Measurements from ENCODE around the gene SNX1. TPM values are rescaled to one million over a fixed set of nuclear protein-coding genes. Genes with fewer than 3 reads are reported as not detected.
A peak's percentile ranks its signal among the peaks of the same experiment; 100 is the strongest.

Gene SNX1
- total and polyA plus RNA-seq, 2 donors (not counting 1 experiment from before 2014, with no cell fraction given): 87.9 to 152 TPM

- no peaks in the 10 kb centered on the region for H3K27me3 ChIP-seq (replicated peaks in 1 of 4; ENCODE audit: control extremely low read depth in 1 of 4, control insufficient read depth in 3 of 4, insufficient read depth in 4 of 4, low read length in 3 of 4)
- H3K4me2 ChIP-seq (replicated peaks; ENCODE audit: low read depth, low read length, poor library complexity, severe bottlenecking): peak overlapping the region; percentile 88
- Mint-ChIP-seq H3K27me3 (no peaks in the 10 kb centered on the region), H3K9me3 (ENCODE audit: insufficient read depth) (no peaks in the 10 kb centered on the region), H3K27ac (peak overlapping the region; percentile 96), H3K4me3 (peak overlapping the region; percentile 92), H3K4me1 (peaks cover 43% of the 10 kb centered on the region)
- H3K9me3 ChIP-seq (ENCODE audit: control extremely low read depth in 1 of 3, control insufficient read depth in 2 of 3, insufficient read depth in 1 of 3, low read length in 2 of 3): no peaks in the 10 kb centered on the region
- no peak for ATAC-seq (ENCODE audit: low read depth)
- ChIA-PET POLR2A (interaction anchor here (0.6 to 4.5 kb wide), 7 partner anchors 9 to 1091 kb away, joined by 3 to 55 read pairs (median 6); partner anchors contain the start of genes CIAO2A and SNX22), CTCF (interaction anchor here (0.7 to 4.7 kb wide), 6 partner anchors 11 to 223 kb away, joined by 3 to 45 read pairs (median 6); partner anchors contain the start of gene TRIP4)
- peaks cover 1 to 24% of the 10 kb centered on the region in 2 experiments for H3K36me3 ChIP-seq (replicated peaks in 1 of 2; ENCODE audit: control extremely low read depth in 1 of 2, control insufficient read depth in 1 of 2, extremely low read depth in 1 of 2, insufficient read depth in 2 of 2, low read length in 1 of 2)
- no peak for TF ChIP-seq CTCF (IDR thresholded peaks at IDR 0.05)
- H3K27ac ChIP-seq (ENCODE audit: low read length in 2 of 2): peak overlapping the region; percentile 72 to 84
- intact Hi-C loops (cut with micrococcal nuclease): loop anchor here (5.0 kb wide), 1 partner anchor 1123 kb away; the partner anchor contains the start of gene PARP16
- H4K20me1 ChIP-seq (ENCODE audit: control insufficient read depth, insufficient read depth, low read length, poor library complexity, severe bottlenecking): peaks cover 21% of the 10 kb centered on the region
- H3K9ac ChIP-seq (ENCODE audit: low read length): peak overlapping the region; percentile 75
- H3K4me1 ChIP-seq (ENCODE audit: control insufficient read depth in 2 of 2, insufficient read depth in 2 of 2, low read length in 2 of 2): peaks cover 32 to 45% of the 10 kb centered on the region in 2 donors
- peak overlapping the region in 1 of 5 experiments; percentile 85 for H3K4me3 ChIP-seq (ENCODE audit: control extremely low read depth in 1 of 5, extremely low read depth in 1 of 5, insufficient read depth in 1 of 5, low read depth in 2 of 5, low read length in 4 of 5)
- WGBS (ENCODE audit: insufficient coverage): 10% methylated on average over 3 of the region's 4 CpGs
- H3K79me2 ChIP-seq (ENCODE audit: control insufficient read depth, insufficient read depth, low read length): peaks cover 29% of the 10 kb centered on the region
- H2AFZ ChIP-seq (ENCODE audit: insufficient read depth, low read depth, low read length, poor library complexity, severe bottlenecking): peak overlapping the region; percentile 78
- no peak for DNase-seq
Measured at GRCh38 chr15:64164436-64164835, 68.7 kb downstream of the SNX1 start.

- peaks cover 8% of the 10 kb centered on the region for H4K20me1 ChIP-seq (ENCODE audit: control insufficient read depth, insufficient read depth, low read length, poor library complexity, severe bottlenecking)
- H3K4me1 Mint-ChIP-seq: peaks cover 33% of the 10 kb centered on the region
- CTCF ChIA-PET: interaction anchor here (3.5 kb wide), 1 partner anchor 14 kb away, joined by 9 read pairs; no protein-coding TSS in a partner anchor
- TF ChIP-seq EZH2 (IDR thresholded peaks at IDR 0.05; ENCODE audit: borderline replicate concordance, insufficient read depth, low read depth, low read length, poor library complexity, severe bottlenecking): no peak
- no peak for TF ChIP-seq CTCF (IDR thresholded peaks at IDR 0.05)
- H3K27me3 Mint-ChIP-seq: no peaks in the 10 kb centered on the region
- H3K27ac Mint-ChIP-seq: peak overlapping the region; percentile 57
- no peaks in the 10 kb centered on the region for H3K9me3 ChIP-seq (ENCODE audit: control extremely low read depth in 1 of 3, control insufficient read depth in 2 of 3, insufficient read depth in 1 of 3, low read length in 2 of 3)
- H3K4me3 Mint-ChIP-seq: no peak overlapping the region
- H3K27ac ChIP-seq (ENCODE audit: low read length in 2 of 2): no peak overlapping the region
- 100% methylated on average over 4 of the region's 5 CpGs for WGBS (ENCODE audit: insufficient coverage)
- H2AFZ ChIP-seq (ENCODE audit: insufficient read depth, low read depth, low read length, poor library complexity, severe bottlenecking): no peak overlapping the region
- DNase-seq (no peak), ATAC-seq (ENCODE audit: low read depth) (no peak)
- H3K79me2 ChIP-seq (ENCODE audit: control insufficient read depth, insufficient read depth, low read length): peaks cover 15% of the 10 kb centered on the region
- peaks cover 5 to 17% of the 10 kb centered on the region in 2 experiments for H3K36me3 ChIP-seq (replicated peaks in 1 of 2; ENCODE audit: control extremely low read depth in 1 of 2, control insufficient read depth in 1 of 2, extremely low read depth in 1 of 2, insufficient read depth in 2 of 2, low read length in 1 of 2)
- POLR2A ChIA-PET: no interaction called here
- H3K9me3 Mint-ChIP-seq (ENCODE audit: insufficient read depth): no peaks in the 10 kb centered on the region
- H3K4me3 ChIP-seq (ENCODE audit: control extremely low read depth in 1 of 5, extremely low read depth in 1 of 5, insufficient read depth in 1 of 5, low read depth in 2 of 5, low read length in 4 of 5): no peak overlapping the region
- no peaks in the 10 kb centered on the region for H3K27me3 ChIP-seq (replicated peaks in 1 of 4; ENCODE audit: control extremely low read depth in 1 of 4, control insufficient read depth in 3 of 4, insufficient read depth in 4 of 4, low read length in 3 of 4)
- H3K4me1 ChIP-seq (ENCODE audit: control insufficient read depth in 2 of 2, insufficient read depth in 2 of 2, low read length in 2 of 2): peaks cover 25 to 29% of the 10 kb centered on the region in 2 donors
- no peak overlapping the region for H3K4me2 ChIP-seq (replicated peaks; ENCODE audit: low read depth, low read length, poor library complexity, severe bottlenecking)
- intact Hi-C loops (cut with micrococcal nuclease): no loop called here
- no peak overlapping the region for H3K9ac ChIP-seq (ENCODE audit: low read length)
Measured at GRCh38 chr15:64166102-64166890, 70.5 kb downstream of the SNX1 start.
